Mesothelial cell of epicardium (in vitro differentiated cells): ENCODE measurements around the gene NAA50. TPM values are rescaled to one million over a fixed set of nuclear protein-coding genes. Genes with fewer than 3 reads are reported as not detected.

Source experiments
- DNase-seq, 2 experiments: peaks; one replicate each; pipeline ENCODE4 v3.0.0; 2021; ENCODE audit warnings: low spot score in 2 of 2; ENCODE audit not compliant: unreplicated experiment in 2 of 2
- H3K27ac Mint-ChIP-seq: 2 replicates; pipeline ENCODE4 v1.8.0; 2021; ENCODE audit warnings: mixed read lengths
- H3K27me3 Mint-ChIP-seq: 2 replicates; pipeline ENCODE4 v1.8.0; 2021; ENCODE audit warnings: low read depth, mixed read lengths
- H3K36me3 Mint-ChIP-seq: 2 replicates; pipeline ENCODE4 v1.8.0; 2021; ENCODE audit warnings: mixed read lengths
- H3K4me1 Mint-ChIP-seq: 2 replicates; pipeline ENCODE4 v1.8.0; 2021; ENCODE audit warnings: mixed read lengths
- H3K4me3 Mint-ChIP-seq: 2 replicates; pipeline ENCODE4 v1.8.0; 2021; ENCODE audit warnings: mild to moderate bottlenecking, moderate library complexity, mixed read lengths
- H3K9me3 Mint-ChIP-seq: 2 replicates; pipeline ENCODE4 v1.8.0; 2021; ENCODE audit warnings: mixed read lengths
- total RNA-seq: library from RNA; stranded (reverse); gene quantifications from 3 replicates; pipeline ENCODE4 v1.2.1, GENCODE V29; 2021
- TF ChIP-seq, protein P1 (sequence below): fragments of 200-600 bp; sonication (generic); IDR thresholded peaks from one replicate; pipeline ENCODE4 v1.5.0; 2021; ENCODE audit warnings: antibody characterized with exemption; ENCODE audit not compliant: unreplicated experiment

The NAA50 gene
- total RNA-seq, 1 donor from 2014 or later, result 83.2 TPM

DNA sequence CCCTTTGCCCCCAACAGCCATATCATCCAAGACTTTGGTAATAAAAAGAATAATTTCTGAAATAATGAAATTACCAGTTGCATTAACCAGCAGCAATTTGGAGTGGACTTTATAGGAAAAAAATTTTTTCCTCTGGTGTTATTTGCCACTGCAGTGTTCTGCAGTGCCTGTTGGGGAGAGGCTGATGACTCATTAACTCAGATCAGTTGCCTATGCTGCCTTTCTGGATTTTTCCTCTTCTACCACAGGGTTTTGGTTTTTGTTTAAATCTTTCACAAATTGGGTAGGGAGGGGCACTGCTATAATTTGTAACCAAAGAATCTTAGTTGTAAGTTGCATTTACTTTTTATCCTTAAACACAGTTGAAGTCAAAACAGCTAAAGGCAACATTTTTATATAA is 23.5 kb upstream of the NAA50 start:
- no peak overlapping the region for H3K4me3 Mint-ChIP-seq
- no peaks in the 10 kb centered on the region for H3K27me3 Mint-ChIP-seq
- no peaks in the 10 kb centered on the region for H3K36me3 Mint-ChIP-seq
- TF ChIP-seq, protein P1, sequence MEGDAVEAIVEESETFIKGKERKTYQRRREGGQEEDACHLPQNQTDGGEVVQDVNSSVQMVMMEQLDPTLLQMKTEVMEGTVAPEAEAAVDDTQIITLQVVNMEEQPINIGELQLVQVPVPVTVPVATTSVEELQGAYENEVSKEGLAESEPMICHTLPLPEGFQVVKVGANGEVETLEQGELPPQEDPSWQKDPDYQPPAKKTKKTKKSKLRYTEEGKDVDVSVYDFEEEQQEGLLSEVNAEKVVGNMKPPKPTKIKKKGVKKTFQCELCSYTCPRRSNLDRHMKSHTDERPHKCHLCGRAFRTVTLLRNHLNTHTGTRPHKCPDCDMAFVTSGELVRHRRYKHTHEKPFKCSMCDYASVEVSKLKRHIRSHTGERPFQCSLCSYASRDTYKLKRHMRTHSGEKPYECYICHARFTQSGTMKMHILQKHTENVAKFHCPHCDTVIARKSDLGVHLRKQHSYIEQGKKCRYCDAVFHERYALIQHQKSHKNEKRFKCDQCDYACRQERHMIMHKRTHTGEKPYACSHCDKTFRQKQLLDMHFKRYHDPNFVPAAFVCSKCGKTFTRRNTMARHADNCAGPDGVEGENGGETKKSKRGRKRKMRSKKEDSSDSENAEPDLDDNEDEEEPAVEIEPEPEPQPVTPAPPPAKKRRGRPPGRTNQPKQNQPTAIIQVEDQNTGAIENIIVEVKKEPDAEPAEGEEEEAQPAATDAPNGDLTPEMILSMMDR, result no peak
- H3K4me1 Mint-ChIP-seq, result no peaks in the 10 kb centered on the region
- DNase-seq, result no peak
- no peaks in the 10 kb centered on the region for H3K9me3 Mint-ChIP-seq
- H3K27ac Mint-ChIP-seq, result no peak overlapping the region

DNA sequence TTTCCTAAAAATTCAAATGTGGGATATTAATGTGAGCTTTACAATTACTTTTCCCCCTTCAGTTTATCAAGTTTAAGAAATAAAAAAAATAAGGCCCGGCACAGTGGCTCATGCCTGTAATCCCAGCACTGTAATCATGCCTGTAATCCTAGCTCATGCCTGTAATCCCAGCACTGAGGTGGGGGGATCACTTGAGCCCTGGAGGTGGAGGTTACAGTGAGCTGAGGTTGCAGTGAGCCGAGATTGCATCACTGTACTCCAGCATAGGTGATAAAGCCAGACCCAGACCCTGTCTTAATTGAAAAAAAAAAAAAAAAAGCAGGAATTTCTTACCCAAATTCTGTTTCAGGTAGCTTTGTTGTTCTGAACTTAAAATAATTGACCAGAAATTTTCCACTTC is 18.6 kb upstream of the NAA50 start:
- no peaks in the 10 kb centered on the region for H3K4me1 Mint-ChIP-seq
- no peaks in the 10 kb centered on the region for H3K9me3 Mint-ChIP-seq
- H3K36me3 Mint-ChIP-seq, result no peaks in the 10 kb centered on the region

DNA sequence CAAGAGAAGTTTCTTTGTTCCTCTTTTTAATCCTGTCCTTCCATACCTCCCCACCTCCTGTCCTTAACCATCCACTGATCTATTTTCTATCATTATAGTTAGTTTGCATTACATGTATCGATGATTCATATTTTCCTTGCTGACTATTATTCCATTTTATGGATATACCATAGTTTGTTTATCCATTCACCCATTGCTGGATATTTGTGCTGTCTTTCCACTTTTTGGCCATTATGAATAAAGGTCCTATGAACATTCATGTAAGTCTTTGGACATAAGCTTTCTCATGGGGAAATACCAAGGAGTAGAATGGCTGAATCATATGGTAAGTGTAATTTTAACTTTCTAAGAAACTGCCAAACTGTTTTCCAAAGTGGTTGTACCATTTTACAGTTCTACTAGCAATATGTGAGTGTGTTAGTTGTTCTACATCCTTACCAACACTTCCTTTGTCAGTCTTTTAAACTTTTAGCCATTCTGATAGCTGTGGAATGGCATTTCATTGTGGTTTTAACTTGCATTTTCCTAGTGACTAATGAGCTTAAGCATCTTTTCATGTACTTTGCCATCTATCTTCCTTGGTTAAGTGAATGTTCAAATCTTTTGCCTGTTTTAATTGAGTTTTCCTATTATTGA is 12.5 kb upstream of the NAA50 start:
- Mint-ChIP-seq H3K4me1 (no peaks in the 10 kb centered on the region), H3K27me3 (no peaks in the 10 kb centered on the region), H3K4me3 (no peak overlapping the region), H3K27ac (no peak overlapping the region), H3K9me3 (peaks cover 10% of the 10 kb centered on the region), H3K36me3 (peaks cover 9% of the 10 kb centered on the region)
- no peak for DNase-seq
- TF ChIP-seq, protein P1, result no peak

More for the DNA sequence above, 18.6 kb upstream of the NAA50 start:
- no peak for DNase-seq
- Mint-ChIP-seq H3K27ac (no peak overlapping the region), H3K27me3 (no peaks in the 10 kb centered on the region), H3K4me3 (no peak overlapping the region)
- TF ChIP-seq, protein P1, result no peak

DNA sequence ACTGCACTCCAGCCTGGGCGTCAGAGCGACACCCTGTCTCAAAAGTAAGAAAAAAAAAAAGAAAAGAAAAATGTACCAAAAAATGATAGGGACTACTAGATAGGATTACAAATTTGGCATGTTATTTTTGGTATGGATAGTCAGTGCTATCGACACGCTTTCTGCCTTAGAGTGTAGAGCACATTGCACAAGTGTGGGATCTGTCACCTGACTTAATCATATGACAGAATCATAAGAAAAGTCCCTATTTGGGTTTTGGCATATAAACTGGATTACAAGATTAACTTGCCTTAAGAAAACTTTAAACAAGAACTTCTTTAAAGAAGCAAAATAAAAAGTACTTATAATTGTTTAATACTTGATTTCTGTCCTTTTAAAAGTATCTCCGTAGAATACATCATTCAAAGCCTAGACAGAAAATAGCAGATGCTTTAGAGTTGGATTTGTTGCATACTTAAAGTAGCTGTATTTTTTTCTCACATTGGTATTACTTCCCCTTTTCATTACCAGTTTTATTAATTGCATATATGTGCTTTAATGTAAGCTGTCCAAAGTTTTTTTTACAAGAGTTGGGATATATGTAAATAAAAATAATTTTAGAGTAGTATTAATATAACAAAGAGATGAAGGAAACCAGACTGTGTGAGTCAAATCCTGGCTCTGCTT is 8.6 kb upstream of the NAA50 start:
- DNase-seq, result no peak
- no peaks in the 10 kb centered on the region for H3K27me3 Mint-ChIP-seq
- no peak overlapping the region for H3K27ac Mint-ChIP-seq
- peaks cover 2% of the 10 kb centered on the region for H3K4me1 Mint-ChIP-seq
- H3K4me3 Mint-ChIP-seq, result no peak overlapping the region
- H3K36me3 Mint-ChIP-seq, result peaks cover 9% of the 10 kb centered on the region
- TF ChIP-seq, protein P1, result no peak
- peaks cover 10% of the 10 kb centered on the region for H3K9me3 Mint-ChIP-seq

DNA sequence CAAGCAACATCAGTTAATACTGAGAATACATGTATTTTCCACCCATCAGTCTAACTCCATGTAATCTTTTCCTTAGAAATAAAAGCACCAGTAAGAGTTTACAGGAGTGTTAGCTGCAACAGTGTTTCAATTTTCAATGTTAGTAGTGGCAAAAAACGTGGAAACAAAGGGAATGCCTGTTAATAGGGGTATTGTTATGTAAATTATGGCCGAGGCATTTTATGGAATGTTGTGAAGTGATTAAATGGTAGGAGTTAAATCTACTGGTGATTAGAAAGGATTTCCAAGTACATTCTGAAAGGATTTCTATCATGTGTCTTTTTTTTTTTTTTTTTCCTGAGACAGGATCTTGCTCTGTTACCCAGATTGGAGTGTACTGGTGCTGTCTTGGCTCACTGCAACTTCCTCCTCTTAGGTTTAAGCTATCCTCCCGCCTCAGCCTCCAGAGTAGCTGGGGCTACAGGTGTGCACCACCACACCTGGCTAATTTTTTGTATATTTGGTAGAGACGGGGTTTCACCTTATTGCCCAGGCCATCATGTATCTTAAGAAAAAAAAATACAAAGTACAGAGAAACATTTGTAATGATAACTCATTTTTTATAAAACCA is 7.4 kb upstream of the NAA50 start:
- H3K36me3 Mint-ChIP-seq, result peaks cover 6% of the 10 kb centered on the region
- H3K4me3 Mint-ChIP-seq, result no peak overlapping the region
- peaks cover 4% of the 10 kb centered on the region for H3K9me3 Mint-ChIP-seq
- no peak for DNase-seq
- TF ChIP-seq, protein P1, result no peak
- H3K27ac Mint-ChIP-seq, result no peak overlapping the region
- peaks cover 11% of the 10 kb centered on the region for H3K4me1 Mint-ChIP-seq
- H3K27me3 Mint-ChIP-seq, result no peaks in the 10 kb centered on the region
